GM18907 (cell line): ENCODE results near the gene POLR3B.
"Not testable (repeated sequence)": the region's sequence is repeated elsewhere in the genome, so short reads cannot be mapped to it uniquely, and the experiment has no call there.

ENCODE experiments used
- ATAC-seq: cut with Tn5 transposase; IDR thresholded peaks from one replicate; pipeline ENCODE4 v1.9.1; 2021; ENCODE audit warnings: mild to moderate bottlenecking, moderate library complexity; ENCODE audit not compliant: unreplicated experiment

The POLR3B gene

DNA sequence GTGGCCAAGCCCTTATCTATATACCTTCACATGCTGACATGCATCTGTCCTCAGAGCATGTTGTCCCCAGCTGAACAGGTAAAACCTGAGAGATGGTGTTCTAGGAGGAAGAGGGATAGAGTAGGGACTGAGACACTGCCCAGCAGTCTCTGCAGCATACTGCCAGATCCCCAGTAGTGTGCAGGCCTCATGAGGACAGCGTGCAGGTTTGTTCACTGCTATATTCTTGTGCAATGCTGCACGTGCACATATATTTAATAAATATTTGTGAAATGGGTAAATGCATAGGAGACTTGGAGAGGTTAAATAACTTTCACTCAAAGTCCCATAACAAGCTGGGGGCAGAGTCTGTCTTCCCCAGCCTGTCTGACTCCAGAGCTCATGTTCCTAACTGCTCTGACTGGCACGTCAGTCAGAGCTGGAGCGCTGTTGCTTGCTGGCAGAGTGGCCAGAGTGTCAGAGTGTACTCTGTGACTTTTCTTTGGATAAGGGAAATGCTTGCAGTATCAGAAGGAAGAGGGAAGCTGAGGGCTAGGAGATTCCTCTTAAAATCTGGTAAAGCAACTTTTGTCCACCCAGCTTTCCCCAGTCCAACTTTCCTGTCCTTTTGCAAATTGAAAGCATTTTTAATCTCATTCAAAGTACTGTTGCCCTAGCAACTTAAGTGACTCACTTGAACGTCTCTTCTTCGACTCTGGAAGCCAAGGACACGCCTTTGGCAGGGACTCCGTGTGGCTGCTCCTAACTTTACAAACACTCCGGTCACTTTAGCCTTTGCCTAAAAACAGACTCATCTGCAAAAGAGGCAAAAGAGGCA is 14.9 kb upstream of the POLR3B start:
- no peak for ATAC-seq

GRCh38 chr12:106343214-106343528 is 14.4 kb upstream of the POLR3B start:
- ATAC-seq: no peak

- no peak for ATAC-seq
Measured at GRCh38 chr12:106344131-106344530, 13.4 kb upstream of the POLR3B start.

GRCh38 chr12:106345746-106346145 is 11.8 kb upstream of the POLR3B start:
- no peak for ATAC-seq

GRCh38 chr12:106348411-106348810 is 9.1 kb upstream of the POLR3B start:
- ATAC-seq: no peak

DNA sequence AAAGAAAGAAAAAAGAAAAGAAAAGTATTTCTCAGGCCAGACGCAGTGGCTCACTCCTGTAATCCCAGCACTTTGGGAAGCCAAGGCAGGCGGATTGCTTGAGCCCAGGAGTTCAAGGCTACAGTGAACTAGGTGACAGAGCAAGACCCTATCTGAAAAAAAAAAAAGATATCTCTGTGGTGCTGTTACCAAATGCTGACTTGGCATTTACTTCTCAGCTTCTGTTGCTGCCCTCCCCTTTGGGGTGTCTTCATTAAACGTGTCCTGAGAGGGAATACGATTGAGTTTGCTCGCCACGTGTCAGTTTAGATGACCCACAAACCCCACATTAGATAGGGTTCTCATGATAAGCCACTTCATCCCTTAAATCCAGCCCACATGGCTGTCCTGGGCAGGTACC is 4.4 kb upstream of the POLR3B start:
- no peak for ATAC-seq

- ATAC-seq: peak; percentile 14
Measured at GRCh38 chr12:106358396-106359241, 1.1 kb downstream of the POLR3B start.

GRCh38 chr12:106359646-106360399 is 2.3 kb downstream of the POLR3B start:
- ATAC-seq: no peak

DNA sequence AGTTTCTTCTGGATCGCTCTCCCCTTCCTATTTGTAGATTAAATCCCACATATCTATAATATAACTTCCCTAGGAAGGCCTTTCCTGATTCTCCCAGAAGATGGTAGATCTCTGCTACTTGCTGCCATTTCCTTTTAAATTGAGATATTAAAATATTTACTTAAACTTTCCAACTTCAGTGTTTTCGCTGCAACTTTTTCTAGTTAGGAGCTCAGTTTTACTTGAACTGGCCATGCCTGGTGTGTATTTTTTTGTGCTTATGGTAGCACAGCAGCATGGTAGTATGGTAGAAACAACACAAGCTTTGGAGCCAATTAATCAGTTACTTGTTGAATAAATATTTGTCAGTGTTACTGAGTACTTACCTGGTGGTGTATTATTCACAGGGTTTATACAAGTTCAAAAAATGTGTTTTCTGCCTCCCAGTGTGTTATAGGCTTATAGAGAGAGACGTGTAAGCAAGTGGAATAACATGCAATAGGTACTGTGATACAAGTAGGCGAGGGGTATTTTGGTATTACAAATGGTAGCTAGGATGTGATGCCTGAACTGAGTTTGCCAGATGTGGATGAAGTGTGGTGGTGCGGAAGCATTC is 2.9 kb downstream of the POLR3B start:
- ATAC-seq: no peak

- no peak for ATAC-seq
Measured at GRCh38 chr12:106362971-106363370, 5.4 kb downstream of the POLR3B start.

DNA sequence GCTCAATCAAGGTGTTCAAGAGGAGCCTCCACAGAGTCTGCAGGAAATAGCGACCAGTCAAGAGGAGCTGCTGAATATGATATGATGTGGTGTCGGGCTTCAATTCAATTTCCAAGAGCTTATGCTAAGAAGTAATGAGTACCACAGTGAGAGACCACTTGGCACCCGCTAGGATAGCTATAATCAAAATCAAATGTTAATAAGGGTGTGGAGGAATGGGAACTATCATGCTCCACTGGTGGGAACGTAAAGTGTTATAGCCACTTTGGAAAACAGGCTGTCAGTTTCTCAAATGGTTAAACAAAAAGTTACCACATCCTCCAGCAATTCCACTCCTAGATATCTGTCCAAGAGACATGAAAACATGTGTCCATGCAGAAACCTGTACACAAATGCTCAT is 6.7 kb downstream of the POLR3B start:
- no peak for ATAC-seq

DNA sequence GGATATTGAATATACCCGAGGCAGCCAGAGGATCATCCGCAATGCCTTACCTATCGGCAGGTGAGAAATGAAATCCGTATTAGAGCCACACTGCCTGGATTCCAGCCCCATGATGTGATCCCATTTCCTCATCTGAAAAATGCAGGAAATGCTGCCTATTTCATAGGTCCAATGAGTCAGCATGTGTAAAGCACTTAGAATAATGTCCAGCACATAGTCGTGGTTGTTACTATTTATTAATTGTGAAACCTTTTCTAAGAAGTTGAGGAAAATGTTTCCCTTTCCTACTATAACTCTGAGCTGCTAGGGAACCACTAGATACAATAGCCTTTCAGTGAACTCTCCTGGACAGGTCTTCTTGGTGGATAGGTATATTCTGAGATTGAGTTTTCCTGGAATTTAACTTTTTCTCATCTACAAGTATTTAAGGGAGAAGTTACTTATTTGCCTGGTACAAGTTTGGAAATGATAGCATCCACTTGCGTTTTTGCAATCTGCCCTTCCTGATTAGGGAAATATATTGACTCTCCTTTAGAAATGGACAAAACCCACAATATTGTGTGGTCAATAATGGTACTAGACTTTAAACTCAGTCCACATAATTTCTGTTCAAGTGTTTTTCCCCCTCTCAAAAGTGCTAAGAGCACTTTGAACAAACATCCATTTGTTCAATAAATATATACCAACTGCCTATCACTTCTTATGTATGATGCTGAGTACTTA is 12.2 kb downstream of the POLR3B start:
- ATAC-seq: no peak

DNA sequence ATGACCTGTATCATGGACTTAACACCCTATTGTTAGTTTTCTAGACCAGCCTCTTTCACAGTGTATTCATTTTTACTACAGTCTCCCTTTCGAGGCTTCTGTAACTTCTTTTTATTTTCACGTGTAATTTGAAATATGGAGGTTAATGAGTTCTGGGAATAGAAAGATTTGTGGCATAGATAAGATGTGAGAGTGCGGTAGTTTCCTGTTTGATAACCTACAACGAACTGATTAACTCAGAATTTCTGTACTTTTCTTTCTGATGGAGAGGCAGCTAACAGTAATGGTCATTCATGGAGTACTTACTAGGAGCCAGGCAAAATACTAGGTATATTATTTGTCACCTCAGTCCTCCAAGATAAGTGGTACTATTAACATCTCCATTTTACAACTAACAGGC is 21.2 kb downstream of the POLR3B start:
- no peak for ATAC-seq

DNA sequence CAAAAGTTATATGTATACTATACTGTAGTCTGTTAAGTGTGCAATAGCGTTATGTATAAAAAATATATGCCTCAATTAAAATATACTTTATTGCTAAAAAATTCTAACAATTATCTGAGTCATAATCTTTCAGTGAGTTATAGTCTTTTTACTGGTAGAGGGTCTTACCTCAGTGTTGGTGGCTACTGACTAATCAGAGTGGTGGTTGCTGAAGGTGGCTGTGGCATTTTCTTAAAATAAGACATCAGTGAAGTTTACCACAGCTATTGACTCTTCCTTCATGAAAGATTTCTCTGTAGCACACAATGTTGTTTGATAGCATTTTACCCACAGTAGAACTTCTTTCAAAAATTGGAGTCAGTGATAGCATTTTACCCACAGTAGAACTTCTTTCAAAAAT is 23.4 kb downstream of the POLR3B start:
- ATAC-seq: no peak

- not testable (repeated sequence) for ATAC-seq
Measured at GRCh38 chr12:106381866-106382265, 24.3 kb downstream of the POLR3B start.

DNA sequence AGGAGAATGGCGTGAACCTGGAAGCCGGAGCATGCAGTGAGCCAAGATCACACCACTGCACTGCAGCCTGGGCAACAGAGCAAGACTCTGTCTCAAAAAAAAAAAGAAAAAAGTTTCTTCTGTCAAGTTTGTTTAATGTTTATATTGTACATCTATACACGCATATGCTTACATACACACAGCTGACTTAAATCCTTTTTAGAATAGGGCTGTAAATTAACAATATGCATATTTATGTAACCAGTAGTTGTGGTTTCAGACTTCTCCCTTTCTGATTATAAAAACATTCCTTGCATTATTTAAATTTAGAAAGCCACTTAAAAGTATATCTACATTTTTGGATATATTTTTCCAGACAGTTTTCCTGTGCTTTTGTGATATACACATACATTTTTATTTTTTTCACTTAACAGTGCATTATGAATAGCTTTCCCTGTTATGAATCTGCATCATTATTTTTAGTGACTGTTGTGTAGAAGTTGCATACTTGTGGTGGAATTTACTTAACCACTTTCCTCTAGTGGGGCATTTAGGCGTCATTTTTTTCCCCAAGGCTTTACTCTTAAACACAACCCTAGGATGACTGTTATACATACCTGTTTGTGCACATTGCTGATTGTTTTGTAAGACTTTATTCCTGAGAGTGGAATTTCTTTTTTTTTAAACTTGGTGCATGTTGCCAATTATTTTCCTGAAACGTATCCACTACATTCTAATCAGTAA is 29.4 kb downstream of the POLR3B start:
- no peak for ATAC-seq

DNA sequence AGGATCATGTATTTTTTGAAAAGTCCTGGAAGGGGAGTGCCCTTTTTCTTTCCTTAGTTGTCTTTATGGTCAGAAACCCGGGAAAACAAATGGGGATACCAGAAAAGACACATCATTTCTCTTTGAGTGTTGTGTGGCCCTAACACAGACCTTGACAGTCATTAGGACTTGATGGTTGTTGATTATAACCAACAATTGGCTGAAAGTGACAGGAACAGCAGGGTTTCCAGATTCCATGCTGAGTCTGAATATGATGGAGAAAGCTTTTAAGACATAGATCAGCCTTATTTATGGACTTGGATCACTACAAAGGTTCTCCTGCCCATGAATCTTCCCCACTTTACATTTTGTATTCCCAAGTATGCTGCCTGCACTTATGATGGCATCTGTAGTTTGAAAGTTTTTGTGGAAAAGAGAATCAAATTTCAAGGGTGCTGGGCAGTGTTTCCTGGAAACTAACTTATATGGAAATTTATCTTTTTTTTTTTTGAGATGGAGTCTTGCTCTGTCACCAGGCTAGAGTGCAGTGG is 30.4 kb downstream of the POLR3B start:
- no peak for ATAC-seq

DNA sequence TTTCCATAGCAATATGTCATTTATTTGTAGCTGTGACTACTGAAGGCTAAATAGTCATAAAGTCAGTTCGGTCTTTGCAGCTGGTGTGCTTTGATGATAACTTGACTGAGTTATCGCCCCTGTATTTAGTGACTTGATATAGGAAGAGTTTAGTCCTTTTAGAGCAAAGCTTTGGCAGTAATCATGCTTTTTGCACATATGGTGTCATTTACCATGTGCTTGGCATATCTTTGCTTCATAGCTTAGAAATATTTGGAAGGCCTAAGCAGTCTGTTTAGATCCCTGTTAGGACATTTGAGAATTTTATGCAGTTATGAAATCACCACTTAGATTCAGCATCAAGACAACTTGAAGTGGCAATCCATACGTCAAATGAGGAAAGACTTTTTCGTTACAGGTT is 31.6 kb downstream of the POLR3B start:
- ATAC-seq: no peak

DNA sequence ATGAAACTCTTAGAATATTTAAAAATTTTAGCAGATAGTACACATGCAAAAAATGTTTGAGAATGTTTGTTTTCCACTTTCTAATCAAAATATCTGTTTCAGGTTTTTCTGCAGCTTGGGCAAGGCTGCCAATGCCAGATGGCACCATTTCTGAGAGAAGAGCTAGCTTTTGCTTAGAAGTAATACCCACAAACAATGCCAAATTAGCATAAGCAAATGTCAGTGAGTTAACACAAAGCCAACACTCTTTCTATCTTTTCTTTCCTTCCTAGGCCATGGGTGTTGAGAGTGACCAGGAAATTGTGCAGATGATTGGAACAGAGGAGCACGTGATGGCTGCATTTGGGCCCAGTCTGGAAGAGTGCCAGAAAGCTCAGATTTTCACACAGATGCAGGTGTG is 35.2 kb downstream of the POLR3B start:
- no peak for ATAC-seq

- ATAC-seq: no peak
Measured at GRCh38 chr12:106409878-106410277, 52.3 kb downstream of the POLR3B start.
